A673 (cell line): ENCODE measurements around the gene ZDHHC11B.
"Not testable (repeated sequence)": the region's sequence is repeated elsewhere in the genome, so short reads cannot be mapped to it uniquely, and the experiment has no call there.

Experiments
- EZH2 ChIP-seq: fragments of 200-600 bp; sonication (generic); IDR thresholded peaks from 2 replicates; pipeline ENCODE4 v1.6.1; 2017; ENCODE audit warnings: borderline replicate concordance, low read depth, mild to moderate bottlenecking, mixed read lengths, antibody characterized with exemption, low read length; ENCODE audit not compliant: poor library complexity, severe bottlenecking
- TF ChIP-seq, protein P1 (sequence below): fragments of 300-800, 200-600 bp; sonication (generic); conservative IDR thresholded peaks from 2 replicates; pipeline ENCODE4 v1.5.1; 2017; ENCODE audit warnings: low read depth, mild to moderate bottlenecking, antibody characterized with exemption, low read length, moderate library complexity, mixed read lengths

GRCh38 chr5:787224-787856, 2.8 kb upstream of the ZDHHC11B start:
- TF ChIP-seq, protein P1, sequence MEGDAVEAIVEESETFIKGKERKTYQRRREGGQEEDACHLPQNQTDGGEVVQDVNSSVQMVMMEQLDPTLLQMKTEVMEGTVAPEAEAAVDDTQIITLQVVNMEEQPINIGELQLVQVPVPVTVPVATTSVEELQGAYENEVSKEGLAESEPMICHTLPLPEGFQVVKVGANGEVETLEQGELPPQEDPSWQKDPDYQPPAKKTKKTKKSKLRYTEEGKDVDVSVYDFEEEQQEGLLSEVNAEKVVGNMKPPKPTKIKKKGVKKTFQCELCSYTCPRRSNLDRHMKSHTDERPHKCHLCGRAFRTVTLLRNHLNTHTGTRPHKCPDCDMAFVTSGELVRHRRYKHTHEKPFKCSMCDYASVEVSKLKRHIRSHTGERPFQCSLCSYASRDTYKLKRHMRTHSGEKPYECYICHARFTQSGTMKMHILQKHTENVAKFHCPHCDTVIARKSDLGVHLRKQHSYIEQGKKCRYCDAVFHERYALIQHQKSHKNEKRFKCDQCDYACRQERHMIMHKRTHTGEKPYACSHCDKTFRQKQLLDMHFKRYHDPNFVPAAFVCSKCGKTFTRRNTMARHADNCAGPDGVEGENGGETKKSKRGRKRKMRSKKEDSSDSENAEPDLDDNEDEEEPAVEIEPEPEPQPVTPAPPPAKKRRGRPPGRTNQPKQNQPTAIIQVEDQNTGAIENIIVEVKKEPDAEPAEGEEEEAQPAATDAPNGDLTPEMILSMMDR: not testable (repeated sequence)
- TF ChIP-seq EZH2: not testable (repeated sequence)
